HepG2 (cell line): Measurements from ENCODE around the gene INO80E. TPM values are rescaled to one million over a fixed set of nuclear protein-coding genes. Genes with fewer than 3 reads are reported as not detected.

Experiments
- HMGA1 ChIP-seq: sonication (generic); formaldehyde crosslinking; conservative IDR thresholded peaks from 2 replicates; pipeline ENCODE4 v1.4.0; 2020; ENCODE audit warnings: missing genetic modification reagents
- HOXA5 ChIP-seq: sonication (generic); formaldehyde crosslinking; IDR thresholded peaks from 2 replicates; pipeline ENCODE4 v1.4.0; 2020; ENCODE audit warnings: missing genetic modification reagents
- NBN ChIP-seq: fragments of 450-650 bp; conservative IDR thresholded peaks from 2 replicates; pipeline ENCODE4 v1.6.1; 2017
- NFKB2 ChIP-seq: sonication (generic); formaldehyde crosslinking; IDR thresholded peaks from 2 replicates; pipeline ENCODE4 v1.4.0; 2020; ENCODE audit warnings: missing genetic modification reagents, borderline replicate concordance
- PAWR ChIP-seq: sonication (generic); formaldehyde crosslinking; IDR thresholded peaks from 2 replicates; pipeline ENCODE4 v1.4.0; 2020; ENCODE audit warnings: missing genetic modification reagents, mild to moderate bottlenecking, borderline replicate concordance
- SNRNP70 ChIP-seq: fragments of 200-400 bp; formaldehyde crosslinking; IDR thresholded peaks from 2 replicates; pipeline ENCODE4 v1.6.1; 2017; ENCODE audit warnings: mild to moderate bottlenecking, low read depth, low read length, moderate library complexity
- XBP1 ChIP-seq: sonication (generic); formaldehyde crosslinking; IDR thresholded peaks from 2 replicates; pipeline ENCODE4 v1.5.0; 2020; ENCODE audit warnings: missing genetic modification reagents
- ZNF607 ChIP-seq: sonication (generic); formaldehyde crosslinking; IDR thresholded peaks from 2 replicates; pipeline ENCODE4 v1.5.1; 2020; ENCODE audit warnings: missing genetic modification reagents, mild to moderate bottlenecking, borderline replicate concordance
- polyA plus RNA-seq, 8 experiments: library from polyadenylated mRNA; depleted of rRNA in 3 of 8; stranded (reverse) in 7 of 8; unstranded in 1 of 8; fragments of >200 nt; fragmentation: Illumina TruSeq in 4 of 8; extraction: Trizol in 4 of 8; gene quantifications; 2 replicates each; pipeline versions ENCODE4 v1.2.1 to v1.2.3, GENCODE V29; 2011 to 2016; ENCODE audit warnings: low read depth in 4 of 8, missing spikeins in 1 of 8, mixed read lengths in 1 of 8; ENCODE audit not compliant: insufficient read depth in 1 of 8
- total RNA-seq, 5 experiments: library from RNA; depleted of rRNA; stranded (reverse); fragments of >200 nt; fragmentation: Illumina TruSeq; extraction: Trizol; gene quantifications; 2 replicates each; pipeline ENCODE4 v1.2.3, GENCODE V29; 2016; ENCODE audit warnings: low read depth in 1 of 5
- TF ChIP-seq, protein P1 (sequence below): sonication (generic); formaldehyde crosslinking; IDR thresholded peaks from 2 replicates; pipeline ENCODE4 v1.8.0; 2022; ENCODE audit warnings: mild to moderate bottlenecking, missing genetic modification reagents, moderate library complexity
- TF ChIP-seq, protein P2 (sequence below): sonication (generic); formaldehyde crosslinking; IDR thresholded peaks from 2 replicates; pipeline ENCODE4 v1.5.0; 2020; ENCODE audit warnings: mild to moderate bottlenecking, missing genetic modification reagents
- TF ChIP-seq, protein P3 (sequence below): sonication (generic); formaldehyde crosslinking; IDR thresholded peaks from 2 replicates; pipeline ENCODE4 v1.4.0; 2020; ENCODE audit warnings: missing genetic modification reagents, borderline replicate concordance
- TF ChIP-seq, protein P4 (sequence below): IDR thresholded peaks from 2 replicates; pipeline ENCODE4 v1.6.1; 2012; ENCODE audit warnings: inconsistent platforms
- TF ChIP-seq, protein P5 (sequence below): sonication (generic); formaldehyde crosslinking; IDR thresholded peaks from 2 replicates; pipeline ENCODE4 v1.4.0; 2020; ENCODE audit warnings: low read depth, missing genetic modification reagents
- TF ChIP-seq, protein P6 (sequence below): sonication (generic); formaldehyde crosslinking; IDR thresholded peaks from 2 replicates; pipeline ENCODE4 v1.8.1; 2023; ENCODE audit warnings: mild to moderate bottlenecking, moderate library complexity, missing genetic modification reagents

Gene INO80E
- total and polyA plus RNA-seq, 2 of the 13 experiments (the other 11 are each of a cell fraction or from before 2014, with no cell fraction given) = 25.8 to 45.6 TPM

DNA sequence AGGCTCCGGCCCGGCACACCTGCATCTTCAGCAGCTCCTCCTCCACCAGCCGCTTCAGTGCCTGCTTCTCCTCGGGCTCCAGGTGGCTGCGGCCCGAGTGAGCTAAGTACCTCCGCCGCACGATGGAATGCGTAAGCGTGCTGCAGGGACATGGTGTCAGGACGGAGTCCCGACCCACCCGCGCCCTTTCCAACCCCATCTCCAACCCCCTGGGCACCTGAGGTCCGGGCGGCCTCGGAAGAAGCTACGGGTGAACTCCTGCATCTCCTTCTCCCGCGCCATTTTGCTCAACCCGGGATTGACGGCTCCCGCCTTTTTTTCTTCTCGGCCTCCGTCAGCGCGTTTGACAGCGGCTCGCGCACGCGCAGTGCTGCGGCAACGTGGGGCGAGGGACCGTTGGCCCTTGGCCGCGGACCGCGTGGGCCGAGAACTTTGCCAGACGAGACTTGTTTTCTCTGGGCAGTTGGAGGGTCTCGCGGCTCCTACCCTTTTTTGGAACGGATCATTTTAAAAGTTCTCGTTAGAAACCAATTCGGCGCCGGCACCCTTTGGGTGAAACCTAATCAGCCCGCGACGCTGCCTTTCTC, 624 bp upstream of the INO80E start, which contains the start of gene HIRIP3 (continued):
- TF ChIP-seq, protein P1, sequence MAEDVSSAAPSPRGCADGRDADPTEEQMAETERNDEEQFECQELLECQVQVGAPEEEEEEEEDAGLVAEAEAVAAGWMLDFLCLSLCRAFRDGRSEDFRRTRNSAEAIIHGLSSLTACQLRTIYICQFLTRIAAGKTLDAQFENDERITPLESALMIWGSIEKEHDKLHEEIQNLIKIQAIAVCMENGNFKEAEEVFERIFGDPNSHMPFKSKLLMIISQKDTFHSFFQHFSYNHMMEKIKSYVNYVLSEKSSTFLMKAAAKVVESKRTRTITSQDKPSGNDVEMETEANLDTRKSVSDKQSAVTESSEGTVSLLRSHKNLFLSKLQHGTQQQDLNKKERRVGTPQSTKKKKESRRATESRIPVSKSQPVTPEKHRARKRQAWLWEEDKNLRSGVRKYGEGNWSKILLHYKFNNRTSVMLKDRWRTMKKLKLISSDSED (CRISPR knock-in tag) = no peak
- TF ChIP-seq XBP1 (CRISPR knock-in tag) (peak; percentile 28), HOXA5 (CRISPR knock-in tag) (0 out of 2 replicates have a peak, but pooled peaks have one; percentile 79), PAWR (0 out of 2 replicates have a peak, but pooled peaks have one; percentile 2), NBN (no peak), HMGA1 (CRISPR knock-in tag) (no peak), ZNF607 (CRISPR knock-in tag) (no peak), NFKB2 (CRISPR knock-in tag) (peak; percentile 57; the same call in 1 of the 2 replicates), SNRNP70 (no peak)
- TF ChIP-seq, protein P2, sequence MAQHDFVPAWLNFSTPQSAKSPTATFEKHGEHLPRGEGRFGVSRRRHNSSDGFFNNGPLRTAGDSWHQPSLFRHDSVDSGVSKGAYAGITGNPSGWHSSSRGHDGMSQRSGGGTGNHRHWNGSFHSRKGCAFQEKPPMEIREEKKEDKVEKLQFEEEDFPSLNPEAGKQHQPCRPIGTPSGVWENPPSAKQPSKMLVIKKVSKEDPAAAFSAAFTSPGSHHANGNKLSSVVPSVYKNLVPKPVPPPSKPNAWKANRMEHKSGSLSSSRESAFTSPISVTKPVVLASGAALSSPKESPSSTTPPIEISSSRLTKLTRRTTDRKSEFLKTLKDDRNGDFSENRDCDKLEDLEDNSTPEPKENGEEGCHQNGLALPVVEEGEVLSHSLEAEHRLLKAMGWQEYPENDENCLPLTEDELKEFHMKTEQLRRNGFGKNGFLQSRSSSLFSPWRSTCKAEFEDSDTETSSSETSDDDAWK (CRISPR knock-in tag) = no peak
- TF ChIP-seq, protein P3, sequence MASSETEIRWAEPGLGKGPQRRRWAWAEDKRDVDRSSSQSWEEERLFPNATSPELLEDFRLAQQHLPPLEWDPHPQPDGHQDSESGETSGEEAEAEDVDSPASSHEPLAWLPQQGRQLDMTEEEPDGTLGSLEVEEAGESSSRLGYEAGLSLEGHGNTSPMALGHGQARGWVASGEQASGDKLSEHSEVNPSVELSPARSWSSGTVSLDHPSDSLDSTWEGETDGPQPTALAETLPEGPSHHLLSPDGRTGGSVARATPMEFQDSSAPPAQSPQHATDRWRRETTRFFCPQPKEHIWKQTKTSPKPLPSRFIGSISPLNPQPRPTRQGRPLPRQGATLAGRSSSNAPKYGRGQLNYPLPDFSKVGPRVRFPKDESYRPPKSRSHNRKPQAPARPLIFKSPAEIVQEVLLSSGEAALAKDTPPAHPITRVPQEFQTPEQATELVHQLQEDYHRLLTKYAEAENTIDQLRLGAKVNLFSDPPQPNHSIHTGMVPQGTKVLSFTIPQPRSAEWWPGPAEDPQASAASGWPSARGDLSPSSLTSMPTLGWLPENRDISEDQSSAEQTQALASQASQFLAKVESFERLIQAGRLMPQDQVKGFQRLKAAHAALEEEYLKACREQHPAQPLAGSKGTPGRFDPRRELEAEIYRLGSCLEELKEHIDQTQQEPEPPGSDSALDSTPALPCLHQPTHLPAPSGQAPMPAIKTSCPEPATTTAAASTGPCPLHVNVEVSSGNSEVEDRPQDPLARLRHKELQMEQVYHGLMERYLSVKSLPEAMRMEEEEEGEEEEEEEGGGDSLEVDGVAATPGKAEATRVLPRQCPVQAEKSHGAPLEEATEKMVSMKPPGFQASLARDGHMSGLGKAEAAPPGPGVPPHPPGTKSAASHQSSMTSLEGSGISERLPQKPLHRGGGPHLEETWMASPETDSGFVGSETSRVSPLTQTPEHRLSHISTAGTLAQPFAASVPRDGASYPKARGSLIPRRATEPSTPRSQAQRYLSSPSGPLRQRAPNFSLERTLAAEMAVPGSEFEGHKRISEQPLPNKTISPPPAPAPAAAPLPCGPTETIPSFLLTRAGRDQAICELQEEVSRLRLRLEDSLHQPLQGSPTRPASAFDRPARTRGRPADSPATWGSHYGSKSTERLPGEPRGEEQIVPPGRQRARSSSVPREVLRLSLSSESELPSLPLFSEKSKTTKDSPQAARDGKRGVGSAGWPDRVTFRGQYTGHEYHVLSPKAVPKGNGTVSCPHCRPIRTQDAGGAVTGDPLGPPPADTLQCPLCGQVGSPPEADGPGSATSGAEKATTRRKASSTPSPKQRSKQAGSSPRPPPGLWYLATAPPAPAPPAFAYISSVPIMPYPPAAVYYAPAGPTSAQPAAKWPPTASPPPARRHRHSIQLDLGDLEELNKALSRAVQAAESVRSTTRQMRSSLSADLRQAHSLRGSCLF (CRISPR knock-in tag) = peak; percentile 90; the same call in 1 of the 2 replicates
- TF ChIP-seq, protein P4, sequence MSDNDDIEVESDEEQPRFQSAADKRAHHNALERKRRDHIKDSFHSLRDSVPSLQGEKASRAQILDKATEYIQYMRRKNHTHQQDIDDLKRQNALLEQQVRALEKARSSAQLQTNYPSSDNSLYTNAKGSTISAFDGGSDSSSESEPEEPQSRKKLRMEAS = peak; percentile 98
- TF ChIP-seq, protein P5, sequence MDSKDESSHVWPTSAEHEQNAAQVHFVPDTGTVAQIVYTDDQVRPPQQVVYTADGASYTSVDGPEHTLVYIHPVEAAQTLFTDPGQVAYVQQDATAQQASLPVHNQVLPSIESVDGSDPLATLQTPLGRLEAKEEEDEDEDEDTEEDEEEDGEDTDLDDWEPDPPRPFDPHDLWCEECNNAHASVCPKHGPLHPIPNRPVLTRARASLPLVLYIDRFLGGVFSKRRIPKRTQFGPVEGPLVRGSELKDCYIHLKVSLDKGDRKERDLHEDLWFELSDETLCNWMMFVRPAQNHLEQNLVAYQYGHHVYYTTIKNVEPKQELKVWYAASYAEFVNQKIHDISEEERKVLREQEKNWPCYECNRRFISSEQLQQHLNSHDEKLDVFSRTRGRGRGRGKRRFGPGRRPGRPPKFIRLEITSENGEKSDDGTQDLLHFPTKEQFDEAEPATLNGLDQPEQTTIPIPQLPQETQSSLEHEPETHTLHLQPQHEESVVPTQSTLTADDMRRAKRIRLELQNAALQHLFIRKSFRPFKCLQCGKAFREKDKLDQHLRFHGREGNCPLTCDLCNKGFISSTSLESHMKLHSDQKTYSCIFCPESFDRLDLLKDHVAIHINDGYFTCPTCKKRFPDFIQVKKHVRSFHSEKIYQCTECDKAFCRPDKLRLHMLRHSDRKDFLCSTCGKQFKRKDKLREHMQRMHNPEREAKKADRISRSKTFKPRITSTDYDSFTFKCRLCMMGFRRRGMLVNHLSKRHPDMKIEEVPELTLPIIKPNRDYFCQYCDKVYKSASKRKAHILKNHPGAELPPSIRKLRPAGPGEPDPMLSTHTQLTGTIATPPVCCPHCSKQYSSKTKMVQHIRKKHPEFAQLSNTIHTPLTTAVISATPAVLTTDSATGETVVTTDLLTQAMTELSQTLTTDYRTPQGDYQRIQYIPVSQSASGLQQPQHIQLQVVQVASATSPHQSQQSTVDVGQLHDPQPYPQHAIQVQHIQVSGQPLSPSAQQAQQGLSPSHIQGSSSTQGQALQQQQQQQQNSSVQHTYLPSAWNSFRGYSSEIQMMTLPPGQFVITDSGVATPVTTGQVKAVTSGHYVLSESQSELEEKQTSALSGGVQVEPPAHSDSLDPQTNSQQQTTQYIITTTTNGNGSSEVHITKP (CRISPR knock-in tag) = no peak
- TF ChIP-seq, protein P6, sequence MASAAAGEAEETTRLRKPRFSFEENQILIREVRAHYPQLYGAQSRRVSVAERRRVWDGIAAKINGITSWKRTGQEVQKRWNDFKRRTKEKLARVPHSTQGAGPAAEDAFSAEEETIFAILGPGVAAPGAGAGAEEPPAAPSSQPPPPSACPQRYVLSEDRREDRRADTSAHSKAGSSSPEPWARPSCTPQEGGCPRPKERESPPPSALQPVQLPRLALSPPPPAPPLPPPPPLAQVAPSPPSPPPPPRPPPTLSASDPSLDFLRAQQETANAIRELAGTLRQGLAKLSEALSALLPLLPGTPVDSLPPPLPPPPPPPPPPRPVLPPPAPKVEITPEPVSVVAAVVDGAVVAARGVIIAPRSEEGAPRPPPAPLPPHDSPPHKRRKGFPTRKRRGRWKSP = no peak
